ENCODE data around the gene NIT2.
"Not testable (repeated sequence)": the region's sequence is repeated elsewhere in the genome, so short reads cannot be mapped to it uniquely, and the experiment has no call there.

NIT2 gene

GRCh38 chr3:100338911-100339310, 4.4 kb downstream of the NIT2 start:
- DNase-seq (ENCODE audit: low read depth) = no peak

GRCh38 chr3:100339786-100340185, 5.2 kb downstream of the NIT2 start:
- DNase-seq (ENCODE audit: low read depth) = no peak

GRCh38 chr3:100340527-100340926, 6.0 kb downstream of the NIT2 start:
- DNase-seq (ENCODE audit: low read depth) = no peak

- no peak for DNase-seq (ENCODE audit: low read depth)
These were observed 14.2 kb downstream of the NIT2 start for GRCh38 chr3:100348727-100349126.

GRCh38 chr3:100351770-100352169, 17.2 kb downstream of the NIT2 start:
- DNase-seq (ENCODE audit: low read depth) = not testable (repeated sequence)

GRCh38 chr3:100352296-100353231, 18.0 kb downstream of the NIT2 start:
- no peak for DNase-seq (ENCODE audit: low read depth)

GRCh38 chr3:100354850-100355249, 20.3 kb downstream of the NIT2 start:
- DNase-seq (ENCODE audit: low read depth) = no peak

- DNase-seq (ENCODE audit: low read depth) = no peak
These were observed 23.9 kb downstream of the NIT2 start for GRCh38 chr3:100358413-100358812.

- no peak for DNase-seq (ENCODE audit: low read depth)
These were observed 24.5 kb downstream of the NIT2 start for GRCh38 chr3:100359035-100359434.

GRCh38 chr3:100360757-100361496, 26.4 kb downstream of the NIT2 start:
- DNase-seq (ENCODE audit: low read depth) = no peak

- DNase-seq (ENCODE audit: low read depth) = no peak
These were observed 27.3 kb downstream of the NIT2 start for GRCh38 chr3:100361897-100362296.

GRCh38 chr3:100364421-100364820, 29.9 kb downstream of the NIT2 start:
- DNase-seq (ENCODE audit: low read depth) = no peak

- no peak for DNase-seq (ENCODE audit: low read depth)
These were observed 31.9 kb downstream of the NIT2 start for GRCh38 chr3:100366424-100366823.

GRCh38 chr3:100368441-100368840, 33.9 kb downstream of the NIT2 start:
- DNase-seq (ENCODE audit: low read depth) = no peak

- DNase-seq (ENCODE audit: low read depth) = no peak
These were observed 36.2 kb downstream of the NIT2 start for GRCh38 chr3:100370756-100371155.

GRCh38 chr3:100374521-100374920, 40.0 kb downstream of the NIT2 start:
- no peak for DNase-seq (ENCODE audit: low read depth)

GRCh38 chr3:100376301-100376700, 41.7 kb downstream of the NIT2 start:
- DNase-seq (ENCODE audit: low read depth) = no peak

- DNase-seq (ENCODE audit: low read depth) = no peak
These were observed 50.4 kb downstream of the NIT2 start for GRCh38 chr3:100384733-100385525.

- DNase-seq (ENCODE audit: low read depth) = no peak
These were observed 52.0 kb downstream of the NIT2 start for GRCh38 chr3:100386437-100387074.

- no peak for DNase-seq (ENCODE audit: low read depth)
These were observed 54.5 kb downstream of the NIT2 start for GRCh38 chr3:100389025-100389424.

GRCh38 chr3:100395679-100396431, 61.3 kb downstream of the NIT2 start:
- DNase-seq (ENCODE audit: low read depth) = no peak

Data from GM04504 (cell line).